GM12878 (cell line): ENCODE results near the gene VARS1. TPM values are rescaled to one million over a fixed set of nuclear protein-coding genes. Genes with fewer than 3 reads are reported as not detected.
A peak's percentile ranks its signal among the peaks of the same experiment; 100 is the strongest.

Experiments
- ATAC-seq: fragments of 200-7000 bp; cut with Tn5 transposase; 3 replicates; pipeline ENCODE4 v1.9.1; 2020; ENCODE audit warnings: mild to moderate bottlenecking, moderate library complexity
- BruUV-seq: library from RNA; stranded (reverse); fragments of 400-500 nt; replicated peaks from 2 replicates; lab custom pipeline; 2021; lab: Mats Ljungman, UMichigan
- CTCF ChIA-PET: fragments of 300-600 bp; sonication (Branson Sonifier 250); formaldehyde crosslinking; extraction: SDS; loops from one replicate; lab custom pipeline; 2021; ENCODE audit warnings: inconsistent platforms; lab: Yijun Ruan, JAX
- POLR2A ChIA-PET: fragments of 350-600 bp; formaldehyde crosslinking; extraction: SDS; loops from one replicate; lab custom pipeline; 2021; ENCODE audit warnings: inconsistent platforms; lab: Charles Lee
- RAD21 ChIA-PET: fragments of 300-600 bp; sonication (Branson Sonifier 250); formaldehyde crosslinking; loops from one replicate; lab custom pipeline; 2023; ENCODE audit warnings: antibody characterized with exemption; ENCODE audit not compliant: unreplicated experiment; lab: Charles Lee
- SMC1A ChIA-PET: fragments of 300-600 bp; sonication (Branson Sonifier 250); formaldehyde crosslinking; loops from one replicate; lab custom pipeline; 2023; ENCODE audit not compliant: unreplicated experiment, uncharacterized antibody; lab: Charles Lee
- DNase-seq: peaks from one replicate; pipeline ENCODE4 v3.0.0-alpha.2; 2011; ENCODE audit warnings: low read depth, low spot score
- FAIRE-seq: peaks from 3 replicates; lab custom pipeline; 2011; peaks lifted over from hg19 to GRCh38; lab: Jason Lieb, UNC
- H2AFZ ChIP-seq: 2 replicates; pipeline ENCODE4 v1.6.0; 2011; ENCODE audit warnings: low read depth, low read length, control low read depth; ENCODE audit not compliant: control insufficient read depth
- H3K27ac ChIP-seq: 2 replicates; pipeline ENCODE4 v1.5.1; 2011; ENCODE audit warnings: control low read depth; ENCODE audit not compliant: control insufficient read depth, insufficient read depth
- H3K27me3 ChIP-seq, 2 experiments: replicated peaks in 1 of 2; 2 replicates each; pipeline versions ENCODE4 v1.6.0 to v1.6.1; 2011; ENCODE audit warnings: low read length in 1 of 2; ENCODE audit not compliant: control insufficient read depth in 2 of 2, insufficient read depth in 2 of 2
- H3K36me3 ChIP-seq, 2 experiments: 2 replicates each; pipeline ENCODE4 v1.5.1; 2011; ENCODE audit warnings: low read length in 1 of 2; ENCODE audit not compliant: control insufficient read depth in 2 of 2, insufficient read depth in 2 of 2
- H3K4me1 ChIP-seq: 2 replicates; pipeline ENCODE4 v1.6.1; 2011; ENCODE audit warnings: mild to moderate bottlenecking, low read length, moderate library complexity, mixed read lengths; ENCODE audit not compliant: control insufficient read depth, insufficient read depth
- H3K4me2 ChIP-seq: 2 replicates; pipeline ENCODE4 v1.6.0; 2011; ENCODE audit warnings: control low read depth; ENCODE audit not compliant: control insufficient read depth, insufficient read depth
- H3K4me3 ChIP-seq: fragments of 200-600 bp; sonication (generic); 2 replicates; pipeline ENCODE4 v1.5.1; 2016
- H3K79me2 ChIP-seq: 2 replicates; pipeline ENCODE4 v1.6.0; 2011; ENCODE audit warnings: low read length; ENCODE audit not compliant: control insufficient read depth, insufficient read depth
- H3K9ac ChIP-seq: 2 replicates; pipeline ENCODE4 v1.8.0; 2011; ENCODE audit warnings: low read length, control low read depth, mixed read lengths; ENCODE audit not compliant: control insufficient read depth, insufficient read depth
- H3K9me3 ChIP-seq: replicated peaks from 3 replicates; pipeline ENCODE4 v1.5.1; 2011; ENCODE audit warnings: mild to moderate bottlenecking, low read length; ENCODE audit not compliant: control insufficient read depth, insufficient read depth
- H4K20me1 ChIP-seq: 2 replicates; pipeline ENCODE4 v1.6.0; 2011; ENCODE audit not compliant: control insufficient read depth, insufficient read depth
- FOXM1 ChIP-seq: IDR thresholded peaks from 2 replicates; pipeline ENCODE4 v1.6.1; 2012; ENCODE audit warnings: low read depth, mild to moderate bottlenecking, inconsistent platforms, low read length, moderate library complexity
- WGBS: methylation state at CpG from one replicate; pipeline ENCODE4 v1.1.6; 2016; ENCODE audit warnings: low lambda C conversion rate; ENCODE audit not compliant: insufficient replicate concordance, insufficient coverage; ENCODE audit errors: missing lambda C conversion rate; 5-methylcytosine and 5-hydroxymethylcytosine counted together
- in situ Hi-C: fragments of 300-500 bp; cut with MboI; formaldehyde crosslinking; loops from 9 replicates; pipeline ENCODE4 v1.14.3; 2018; ENCODE audit warnings: mixed read lengths
- intact Hi-C: fragments of 100-400 bp; cut with micrococcal nuclease; formaldehyde crosslinking; loops from one replicate; pipeline ENCODE4 v1.14.2; 2022; ENCODE audit not compliant: unreplicated experiment
- polyA plus RNA-seq, 11 experiments: library from polyadenylated mRNA; depleted of rRNA in 4 of 11; unstranded in 6 of 11; stranded (reverse) in 5 of 11; fragments of >200 nt; fragmentation: Nextera tagmentation in 4 of 11; fragmentation: Illumina TruSeq in 1 of 11; extraction: Ambion mirVana in 4 of 11; extraction: Trizol in 1 of 11; gene quantifications; 1 replicate in 1 of 11; 2 replicates in 10 of 11; pipeline versions ENCODE4 v1.2.1 to v1.2.3, GENCODE V29; 2011 to 2016; ENCODE audit warnings: inconsistent platforms in 2 of 11, missing spikeins in 2 of 11, low read depth in 1 of 11
- total RNA-seq, 4 experiments: library from RNA; depleted of rRNA in 3 of 4; stranded (reverse); fragments of >200 nt in 3 of 4; fragmentation: Illumina TruSeq in 1 of 4; extraction: Trizol in 1 of 4; gene quantifications; 2 replicates each; pipeline versions ENCODE4 v1.2.1 to v1.2.3, GENCODE V29; 2013 to 2021
- TF ChIP-seq, protein P1 (sequence below): IDR thresholded peaks from 2 replicates; pipeline ENCODE4 v1.6.1; 2011; ENCODE audit warnings: borderline replicate concordance, low read depth, mild to moderate bottlenecking, moderate library complexity, low read length; ENCODE audit not compliant: insufficient read depth, poor library complexity, severe bottlenecking
- TF ChIP-seq, protein P2 (sequence below): fragments of 450-650 bp; IDR thresholded peaks from 2 replicates; pipeline ENCODE4 v1.6.1; 2018; ENCODE audit warnings: borderline replicate concordance, mild to moderate bottlenecking; ENCODE audit not compliant: partially characterized antibody

The VARS1 gene
- total and polyA plus RNA-seq, 10 of the 15 experiments (the other 5 are each of a cell fraction or from before 2014, with no cell fraction given), result 1.2 to 243 (median 80.7) TPM

GRCh38 chr6:31762878-31763618 is 32.5 kb downstream of the VARS1 start:
- ATAC-seq (no peak), FAIRE-seq (no peak), DNase-seq (no peak)
- H3K4me1 ChIP-seq, result no peaks in the 10 kb centered on the region
- SMC1A ChIA-PET, result no interaction called here
- no peaks in the 10 kb centered on the region for H3K79me2 ChIP-seq
- RAD21 ChIA-PET, result no interaction called here
- H3K9ac ChIP-seq, result no peak overlapping the region
- intact Hi-C loops (no loop called here), in situ Hi-C loops (no loop called here)
- POLR2A ChIA-PET, result no interaction called here
- no peak overlapping the region for H2AFZ ChIP-seq
- H4K20me1 ChIP-seq, result no peaks in the 10 kb centered on the region
- 79% methylated on average over 8 of the region's 8 CpGs for WGBS
- H3K36me3 ChIP-seq, result no peaks in the 10 kb centered on the region; a peak in 2 of 4 replicates
- CTCF ChIA-PET, result no interaction called here
- no peak overlapping the region for H3K4me3 ChIP-seq
- H3K4me2 ChIP-seq, result no peak overlapping the region
- no peaks in the 10 kb centered on the region for H3K27me3 ChIP-seq
- TF ChIP-seq, protein P1, sequence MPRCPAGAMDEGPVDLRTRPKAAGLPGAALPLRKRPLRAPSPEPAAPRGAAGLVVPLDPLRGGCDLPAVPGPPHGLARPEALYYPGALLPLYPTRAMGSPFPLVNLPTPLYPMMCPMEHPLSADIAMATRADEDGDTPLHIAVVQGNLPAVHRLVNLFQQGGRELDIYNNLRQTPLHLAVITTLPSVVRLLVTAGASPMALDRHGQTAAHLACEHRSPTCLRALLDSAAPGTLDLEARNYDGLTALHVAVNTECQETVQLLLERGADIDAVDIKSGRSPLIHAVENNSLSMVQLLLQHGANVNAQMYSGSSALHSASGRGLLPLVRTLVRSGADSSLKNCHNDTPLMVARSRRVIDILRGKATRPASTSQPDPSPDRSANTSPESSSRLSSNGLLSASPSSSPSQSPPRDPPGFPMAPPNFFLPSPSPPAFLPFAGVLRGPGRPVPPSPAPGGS, result no peak
- TF ChIP-seq, protein P2, sequence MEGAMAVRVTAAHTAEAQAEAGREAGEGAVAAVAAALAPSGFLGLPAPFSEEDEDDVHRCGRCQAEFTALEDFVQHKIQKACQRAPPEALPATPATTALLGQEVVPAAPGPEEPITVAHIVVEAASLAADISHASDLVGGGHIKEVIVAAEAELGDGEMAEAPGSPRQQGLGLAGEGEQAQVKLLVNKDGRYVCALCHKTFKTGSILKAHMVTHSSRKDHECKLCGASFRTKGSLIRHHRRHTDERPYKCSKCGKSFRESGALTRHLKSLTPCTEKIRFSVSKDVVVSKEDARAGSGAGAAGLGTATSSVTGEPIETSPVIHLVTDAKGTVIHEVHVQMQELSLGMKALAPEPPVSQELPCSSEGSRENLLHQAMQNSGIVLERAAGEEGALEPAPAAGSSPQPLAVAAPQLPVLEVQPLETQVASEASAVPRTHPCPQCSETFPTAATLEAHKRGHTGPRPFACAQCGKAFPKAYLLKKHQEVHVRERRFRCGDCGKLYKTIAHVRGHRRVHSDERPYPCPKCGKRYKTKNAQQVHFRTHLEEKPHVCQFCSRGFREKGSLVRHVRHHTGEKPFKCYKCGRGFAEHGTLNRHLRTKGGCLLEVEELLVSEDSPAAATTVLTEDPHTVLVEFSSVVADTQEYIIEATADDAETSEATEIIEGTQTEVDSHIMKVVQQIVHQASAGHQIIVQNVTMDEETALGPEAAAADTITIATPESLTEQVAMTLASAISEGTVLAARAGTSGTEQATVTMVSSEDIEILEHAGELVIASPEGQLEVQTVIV, result peak; percentile 7
- no peak for TF ChIP-seq FOXM1
- no TSS peak for BruUV-seq
- H3K9me3 ChIP-seq, result no peaks in the 10 kb centered on the region
- H3K27ac ChIP-seq, result no peak overlapping the region
